Type B pancreatic cell (in vitro differentiated cells): Measurements from ENCODE around the gene LIPC. TPM values are rescaled to one million over a fixed set of nuclear protein-coding genes. Genes with fewer than 3 reads are reported as not detected.

Experiments
- DNase-seq: peaks from one replicate; pipeline ENCODE4 v3.0.0; 2021; ENCODE audit warnings: mixed read lengths; ENCODE audit not compliant: unreplicated experiment; ENCODE audit errors: extremely low spot score
- H3K27ac Mint-ChIP-seq: 2 replicates; pipeline ENCODE4 v1.8.0; 2021; ENCODE audit warnings: mild to moderate bottlenecking, mixed read lengths
- H3K27me3 Mint-ChIP-seq: 2 replicates; pipeline ENCODE4 v1.8.0; 2021; ENCODE audit warnings: mixed read lengths
- H3K36me3 Mint-ChIP-seq: 2 replicates; pipeline ENCODE4 v1.8.0; 2021; ENCODE audit warnings: mixed read lengths
- H3K4me1 Mint-ChIP-seq: one replicate; pipeline ENCODE4 v1.8.0; 2021; ENCODE audit warnings: mixed read lengths; ENCODE audit not compliant: unreplicated experiment
- H3K4me3 Mint-ChIP-seq: 2 replicates; pipeline ENCODE4 v1.8.0; 2021; ENCODE audit warnings: mild to moderate bottlenecking, mixed read lengths
- H3K9me3 Mint-ChIP-seq: 2 replicates; pipeline ENCODE4 v1.8.0; 2021; ENCODE audit warnings: mixed read lengths
- CTCF ChIP-seq: fragments of 200-600 bp; sonication (generic); conservative IDR thresholded peaks from 2 replicates; pipeline ENCODE4 v1.5.0; 2021; ENCODE audit warnings: antibody characterized with exemption, mild to moderate bottlenecking
- total RNA-seq: library from RNA; stranded (reverse); gene quantifications from 2 replicates; pipeline ENCODE4 v1.2.1, GENCODE V29; 2021; ENCODE audit warnings: low replicate concordance

The LIPC gene
- total RNA-seq, 1 donor from 2014 or later, result 10.9 TPM

- DNase-seq, result no peak
- TF ChIP-seq CTCF, result no peak
- H3K4me3 Mint-ChIP-seq, result no peak overlapping the region
Observed at GRCh38 chr15:58503139-58504027, 71.6 kb downstream of the LIPC start.

DNA sequence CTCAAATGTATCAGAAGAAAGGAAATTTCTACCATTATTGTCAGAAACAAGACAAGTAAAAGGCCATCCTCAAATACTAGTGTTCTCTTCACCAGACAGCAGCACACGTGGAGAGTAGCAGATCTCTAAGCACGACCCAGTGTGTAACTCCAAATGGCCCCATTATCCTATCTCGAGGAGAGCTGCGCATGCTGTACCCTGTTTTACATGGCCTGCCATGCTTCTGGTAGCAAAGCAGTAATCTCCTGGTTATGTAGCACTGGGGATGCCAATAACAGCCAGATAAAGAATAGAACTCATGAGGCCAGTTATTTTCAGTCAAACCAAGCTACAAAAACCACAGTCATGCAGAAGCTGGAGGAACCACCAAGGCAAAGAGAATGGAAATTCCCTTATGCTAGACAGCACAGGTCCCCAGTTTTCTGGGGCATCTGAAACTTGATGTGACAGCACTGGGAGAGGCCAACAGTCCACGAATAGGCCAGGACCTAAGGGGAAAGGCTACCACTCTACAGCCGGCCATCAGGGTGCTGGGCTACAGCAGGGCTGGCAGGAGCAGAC, 73.0 kb downstream of the LIPC start:
- Mint-ChIP-seq H3K36me3 (no peaks in the 10 kb centered on the region), H3K27ac (no peak overlapping the region), H3K27me3 (no peaks in the 10 kb centered on the region), H3K4me3 (no peak overlapping the region), H3K4me1 (peaks cover 5% of the 10 kb centered on the region), H3K9me3 (peaks cover 6% of the 10 kb centered on the region)
- TF ChIP-seq CTCF, result no peak
- DNase-seq, result no peak

More at GRCh38 chr15:58503139-58504027, 71.6 kb downstream of the LIPC start:
- no peaks in the 10 kb centered on the region for H3K27me3 Mint-ChIP-seq
- peaks cover 11% of the 10 kb centered on the region for H3K4me1 Mint-ChIP-seq
- H3K36me3 Mint-ChIP-seq, result no peaks in the 10 kb centered on the region
- peaks cover 6% of the 10 kb centered on the region for H3K9me3 Mint-ChIP-seq
- H3K27ac Mint-ChIP-seq, result no peak overlapping the region

GRCh38 chr15:58505581-58505980, 73.8 kb downstream of the LIPC start:
- Mint-ChIP-seq H3K27me3 (no peaks in the 10 kb centered on the region), H3K27ac (no peak overlapping the region), H3K4me1 (peaks cover 5% of the 10 kb centered on the region), H3K9me3 (peaks cover 6% of the 10 kb centered on the region), H3K4me3 (no peak overlapping the region), H3K36me3 (no peaks in the 10 kb centered on the region)
- no peak for TF ChIP-seq CTCF
- no peak for DNase-seq

- peaks cover 6% of the 10 kb centered on the region for H3K9me3 Mint-ChIP-seq
- DNase-seq, result no peak
- TF ChIP-seq CTCF, result no peak
- peaks cover 5% of the 10 kb centered on the region for H3K4me1 Mint-ChIP-seq
- H3K36me3 Mint-ChIP-seq, result no peaks in the 10 kb centered on the region
- no peaks in the 10 kb centered on the region for H3K27me3 Mint-ChIP-seq
- H3K4me3 Mint-ChIP-seq, result no peak overlapping the region
- no peak overlapping the region for H3K27ac Mint-ChIP-seq
Observed at GRCh38 chr15:58506064-58506490, 74.3 kb downstream of the LIPC start.

DNA sequence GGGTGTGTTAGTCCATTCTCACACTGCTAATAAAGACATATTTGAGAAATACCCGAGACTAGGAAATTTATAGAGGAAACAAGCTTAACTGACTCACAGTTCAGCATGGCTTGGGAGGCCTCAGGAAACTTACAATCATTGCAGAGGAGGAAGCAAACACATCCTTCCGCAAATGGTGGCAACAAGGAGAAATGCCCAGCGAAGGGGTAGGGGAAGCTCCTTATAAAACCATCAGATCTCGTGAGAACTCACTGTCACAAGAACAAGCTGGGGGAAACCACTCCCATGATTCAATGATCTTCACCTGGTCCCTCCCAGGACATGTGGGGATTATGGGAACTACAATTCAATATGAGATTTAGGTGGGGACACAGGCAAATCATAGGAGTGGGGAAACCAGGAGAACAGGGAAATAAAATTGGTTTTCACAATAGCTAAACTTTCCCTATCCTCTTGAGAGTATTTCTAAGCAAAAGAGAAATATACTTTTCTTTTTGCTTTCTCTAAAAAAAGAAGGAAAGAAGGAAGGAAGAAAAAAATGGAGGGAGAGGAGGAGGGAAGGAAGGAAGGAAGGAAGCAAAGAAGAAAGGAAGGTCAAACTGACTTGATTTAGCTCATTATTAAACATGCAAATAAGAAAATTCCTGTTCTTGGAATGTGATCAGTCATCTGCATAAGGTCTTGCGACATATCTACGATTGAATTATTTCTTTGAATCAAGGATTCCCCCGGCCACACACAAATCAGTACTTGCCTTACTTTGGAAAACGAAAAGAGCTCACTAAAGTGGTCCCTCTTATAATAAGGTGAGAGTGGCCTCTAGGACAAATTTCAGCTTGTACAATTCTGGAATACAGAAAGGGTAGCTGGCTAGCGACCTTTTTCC, 75.2 kb downstream of the LIPC start:
- no peak for TF ChIP-seq CTCF
- Mint-ChIP-seq H3K9me3 (peaks cover 6% of the 10 kb centered on the region), H3K4me3 (no peak overlapping the region), H3K4me1 (peaks cover 2% of the 10 kb centered on the region), H3K27ac (no peak overlapping the region), H3K36me3 (no peaks in the 10 kb centered on the region), H3K27me3 (no peaks in the 10 kb centered on the region)
- no peak for DNase-seq
